Uterus (tissue), 2 donors: ENCODE measurements around the gene JTB.

Source experiments
- CTCF ChIP-seq, 4 experiments: fragments of 200-600 bp in 2 of 4; fragments of 450-650 bp in 2 of 4; sonication (generic) in 2 of 4; IDR thresholded peaks; one replicate each; pipeline ENCODE4 v1.5.1; 2016 to 2019; ENCODE audit warnings: antibody characterized with exemption in 4 of 4, mild to moderate bottlenecking in 2 of 4, moderate library complexity in 1 of 4
- POLR2A ChIP-seq, 2 donors: fragments of 450-650 bp; IDR thresholded peaks; one replicate each; pipeline ENCODE4 v1.6.1; 2016; ENCODE audit warnings: antibody characterized with exemption in 2 of 2, mild to moderate bottlenecking in 1 of 2, moderate library complexity in 1 of 2

- TF ChIP-seq CTCF (IDR thresholded peaks at IDR 0.05): no peak
- no peak for TF ChIP-seq POLR2A (IDR thresholded peaks at IDR 0.05)
These were observed 41.8 kb upstream of the JTB start for GRCh38 chr1:154019269-154019668.
